Measurements from ENCODE around the gene HOXD4. TPM values are rescaled to one million over a fixed set of nuclear protein-coding genes. Genes with fewer than 3 reads are reported as not detected.
A peak's percentile ranks its signal among the peaks of the same experiment; 100 is the strongest.

The HOXD4 gene
- total and polyA plus RNA-seq, 11 donors = 0.10 to 0.96 (median 0.41) TPM; not detected in 2

DNA sequence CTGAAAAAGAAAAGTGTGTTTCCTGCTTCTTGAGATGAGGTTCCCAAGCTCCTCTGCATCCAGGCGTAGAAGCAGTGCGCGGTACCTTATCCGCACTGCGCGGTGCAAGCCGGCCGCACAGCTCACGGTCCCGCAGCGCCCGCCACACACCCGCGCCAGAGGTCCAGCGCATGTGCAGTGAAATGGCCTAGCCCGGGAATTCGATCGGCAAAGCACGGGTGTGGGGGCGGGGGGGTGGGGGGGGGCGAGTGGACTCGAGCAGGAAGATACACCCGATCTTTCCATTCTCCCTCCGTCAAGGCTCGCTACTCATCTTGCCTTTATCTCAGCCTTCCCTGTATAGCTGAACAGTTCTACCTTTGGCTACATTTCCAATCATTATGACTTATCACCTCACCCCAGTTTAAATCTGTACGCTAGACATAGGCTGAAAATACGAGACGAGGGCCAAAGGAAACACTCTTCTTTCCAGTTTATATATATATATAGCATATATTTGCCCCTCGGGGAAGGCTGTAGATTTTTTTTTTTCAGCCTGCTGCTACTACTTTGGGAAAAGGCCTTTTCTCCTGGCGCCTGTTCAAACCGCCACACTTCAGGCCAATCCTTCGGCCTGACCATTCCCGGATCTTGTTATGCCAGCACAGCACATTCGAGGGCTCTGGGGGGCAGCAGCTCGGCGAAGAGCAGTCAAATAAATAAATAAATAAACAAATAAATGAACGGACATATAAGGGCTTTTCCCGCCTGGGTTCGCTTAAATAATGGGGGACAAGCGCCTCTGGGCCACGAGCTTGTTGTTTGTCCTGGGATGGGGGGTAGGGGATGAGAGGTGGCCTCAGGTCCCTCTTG is 11.5 kb upstream of the HOXD4 start:
- intact Hi-C loops (cut with DNase I) = loop anchor here (1.0 to 10.0 kb wide), 14 partner anchors 37 to 677 kb away; no protein-coding TSS in a partner anchor
- H3K9me3 ChIP-seq = no peaks in the 10 kb centered on the region
- H3K27me3 ChIP-seq = peaks cover 39 to 97% (median 71%) of the 10 kb centered on the region in 9 donors
- WGBS, 4 donors = 13 to 23% (median 19%) methylated on average over 41 of the region's 41 CpGs
- ATAC-seq (no peak), DNase-seq (no peak)
- no peaks in the 10 kb centered on the region for H3K36me3 ChIP-seq
- H3K27ac ChIP-seq = peak overlapping the region in 7 of 12 donors; percentile 1 to 68 (median 48)
- peak overlapping the region in 11 of 12 donors; percentile 43 to 69 (median 53) for H3K4me3 ChIP-seq
- TF ChIP-seq POLR2A (IDR thresholded peaks at IDR 0.05) (no peak), CTCF (IDR thresholded peaks at IDR 0.05) (no peak)
- H3K4me1 ChIP-seq = peaks cover 0 to 34% (median 14%) of the 10 kb centered on the region in 12 donors

- peaks cover 0 to 30% (median 14%) of the 10 kb centered on the region in 12 donors for H3K4me1 ChIP-seq
- ATAC-seq = peak; percentile 80 to 97 (median 94)
- peak; percentile 64 to 85 (median 70) for DNase-seq
- H3K27ac ChIP-seq = peak overlapping the region in 5 of 12 donors; percentile 32 to 68 (median 56)
- no peaks in the 10 kb centered on the region for H3K9me3 ChIP-seq
- intact Hi-C loops (cut with DNase I) = loop anchor here (1.0 to 5.0 kb wide), 12 partner anchors 37 to 512 kb away; no protein-coding TSS in a partner anchor
- WGBS, 4 donors = 7 to 22% (median 12%) methylated on average over 13 to 48 of the region's 48 CpGs
- TF ChIP-seq CTCF (IDR thresholded peaks at IDR 0.05) = peak; percentile 68 to 98 (median 92)
- no peak for TF ChIP-seq POLR2A (IDR thresholded peaks at IDR 0.05)
- H3K4me3 ChIP-seq = peak overlapping the region; percentile 1 to 69 (median 52)
- peaks cover 31 to 97% (median 66%) of the 10 kb centered on the region in 9 donors for H3K27me3 ChIP-seq
- H3K36me3 ChIP-seq = no peaks in the 10 kb centered on the region
Measured at GRCh38 chr2:176140513-176141317, 10.6 kb upstream of the HOXD4 start.

- intact Hi-C loops (cut with DNase I) = loop anchor here in 4 of 10 donors (5.0 kb wide), 3 partner anchors 35 to 510 kb away; no protein-coding TSS in a partner anchor
- Histone ChIP-seq H3K4me1 (peaks cover 0 to 19% (median 11%) of the 10 kb centered on the region in 12 donors), H3K9me3 (no peaks in the 10 kb centered on the region), H3K4me3 (no peak overlapping the region), H3K27me3 (peaks cover 23 to 98% (median 68%) of the 10 kb centered on the region in 9 donors), H3K27ac (no peak overlapping the region), H3K36me3 (no peaks in the 10 kb centered on the region)
- no peak for ATAC-seq
- 89 to 100% (median 95%) methylated on average over 2 of the region's 2 CpGs for WGBS, 4 donors
- no peak for DNase-seq
- TF ChIP-seq POLR2A (IDR thresholded peaks at IDR 0.05) = no peak
- TF ChIP-seq CTCF (IDR thresholded peaks at IDR 0.05) = no peak
Measured at GRCh38 chr2:176142281-176142680, 9.1 kb upstream of the HOXD4 start.

All from heart left ventricle (tissue), 16 donors.